HG03039 (cell line): ENCODE data around the gene CCL13.
"Not testable (repeated sequence)": the region's sequence is repeated elsewhere in the genome, so short reads cannot be mapped to it uniquely, and the experiment has no call there.

ENCODE experiments used
- ATAC-seq: cut with Tn5 transposase; IDR thresholded peaks from one replicate; pipeline ENCODE4 v1.9.1; 2021; ENCODE audit warnings: mild to moderate bottlenecking, moderate library complexity; ENCODE audit not compliant: unreplicated experiment

Gene CCL13

DNA sequence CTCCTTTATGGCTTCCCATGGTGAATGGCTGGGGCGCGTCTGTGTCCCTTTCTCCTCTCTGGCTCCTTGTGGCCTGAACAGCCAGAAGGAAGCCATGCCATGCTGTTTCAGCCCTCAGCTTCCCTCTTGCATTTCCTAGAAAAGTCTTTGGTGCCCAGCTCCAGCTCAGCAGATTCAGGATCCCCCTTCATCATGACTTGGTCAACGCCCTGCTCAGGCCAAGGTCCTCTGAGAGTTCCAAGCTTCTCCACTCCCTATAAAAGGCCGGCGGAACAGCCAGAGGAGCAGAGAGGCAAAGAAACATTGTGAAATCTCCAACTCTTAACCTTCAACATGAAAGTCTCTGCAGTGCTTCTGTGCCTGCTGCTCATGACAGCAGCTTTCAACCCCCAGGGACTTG lies at the start of gene CCL13:
Gene CCL13, plus strand, starts transcription at position 287 of the 400 bp plus-strand sequence. Its CDS starts 47 bp downstream, at position 334.
- ATAC-seq, result no peak

DNA sequence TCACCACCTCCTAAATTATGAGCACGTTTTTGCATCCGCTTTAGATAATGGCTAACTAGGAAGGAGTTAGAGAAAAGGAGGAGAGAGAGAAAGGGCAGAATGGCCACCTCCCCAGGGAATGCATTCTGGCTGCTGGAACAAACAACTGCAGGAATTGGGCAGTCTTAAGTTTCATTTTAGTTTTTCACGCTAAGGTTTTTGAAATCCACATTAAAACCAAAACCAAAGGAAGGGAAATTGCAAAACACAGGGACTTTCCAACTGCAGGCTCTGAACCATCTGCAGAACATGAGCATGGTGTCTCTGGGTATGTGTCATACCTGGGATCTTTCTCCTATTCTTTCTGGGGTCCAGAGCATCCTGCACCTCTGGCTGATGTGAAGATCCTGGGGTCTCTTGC lies 49.2 kb upstream of the CCL13 start:
- ATAC-seq, result no peak

- ATAC-seq, result no peak
Measured at GRCh38 chr17:34308371-34308770, 47.9 kb upstream of the CCL13 start.

GRCh38 chr17:34311291-34311690 lies 45.0 kb upstream of the CCL13 start:
- ATAC-seq, result no peak

DNA sequence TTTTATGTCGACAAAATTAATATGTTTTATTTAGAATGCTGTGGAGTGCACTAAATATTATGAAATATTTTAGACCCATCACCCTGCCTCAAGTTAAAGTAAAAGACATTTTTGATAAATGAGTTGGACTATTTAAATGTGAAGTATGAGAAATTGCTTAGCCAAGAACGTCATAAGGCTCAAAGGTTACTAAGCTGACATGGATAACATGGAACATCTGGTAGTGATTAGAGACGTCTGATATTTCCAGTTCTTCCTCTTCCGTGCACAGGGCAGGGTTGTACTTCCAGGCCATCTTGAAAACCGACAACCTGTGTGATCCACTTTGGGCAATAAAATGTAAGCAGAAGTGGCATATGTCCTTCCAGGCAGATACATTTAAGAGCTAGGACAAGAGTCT lies 44.2 kb upstream of the CCL13 start:
- ATAC-seq, result no peak

DNA sequence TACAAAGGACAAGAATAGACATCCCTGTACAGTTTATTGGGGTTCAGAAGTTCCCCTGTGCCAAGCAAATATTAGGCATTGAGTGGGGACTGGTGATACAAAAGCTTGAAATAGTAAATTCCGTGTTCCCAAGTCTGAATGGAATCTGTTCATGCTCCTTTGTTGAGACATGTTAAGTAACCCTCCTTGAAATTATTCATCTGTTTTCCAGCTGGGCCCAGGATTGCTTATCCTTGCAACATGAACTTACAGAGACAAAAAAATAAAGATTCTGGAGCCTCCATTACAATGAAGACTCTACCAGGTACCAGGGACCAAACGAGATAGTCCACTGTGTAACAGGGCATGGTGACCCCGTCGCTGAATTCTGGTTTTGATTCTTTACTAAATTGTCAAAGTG lies 43.1 kb upstream of the CCL13 start:
- no peak for ATAC-seq

- no peak for ATAC-seq
Measured at GRCh38 chr17:34314279-34314678, 42.0 kb upstream of the CCL13 start.

GRCh38 chr17:34318474-34318873 lies 37.8 kb upstream of the CCL13 start:
- no peak for ATAC-seq

DNA sequence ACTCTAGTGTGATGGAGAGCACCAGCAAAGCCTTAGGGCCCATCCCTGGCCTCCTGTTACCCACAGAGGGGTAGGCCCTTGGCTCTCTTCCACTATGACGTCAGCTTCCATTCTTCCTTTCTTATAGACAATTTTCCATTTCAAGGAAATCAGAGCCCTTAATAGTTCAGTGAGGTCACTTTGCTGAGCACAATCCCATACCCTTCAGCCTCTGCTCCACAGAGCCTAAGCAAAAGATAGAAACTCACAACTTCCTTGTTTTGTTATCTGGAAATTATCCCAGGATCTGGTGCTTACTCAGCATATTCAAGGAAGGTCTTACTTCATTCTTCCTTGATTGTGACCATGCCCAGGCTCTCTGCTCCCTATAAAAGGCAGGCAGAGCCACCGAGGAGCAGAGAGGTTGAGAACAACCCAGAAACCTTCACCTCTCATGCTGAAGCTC lies 37.2 kb upstream of the CCL13 start, which contains the start of gene CCL8:
Gene CCL8, plus strand, starts transcription at position 397 of the 445 bp plus-strand sequence. CDS start 67 bp downstream, outside the sequence.
- no peak for ATAC-seq

GRCh38 chr17:34321964-34322363 lies 34.3 kb upstream of the CCL13 start:
- ATAC-seq, result no peak

- ATAC-seq, result not testable (repeated sequence)
Measured at GRCh38 chr17:34327580-34327979, 28.7 kb upstream of the CCL13 start.

GRCh38 chr17:34337701-34338100 lies 18.6 kb upstream of the CCL13 start:
- no peak for ATAC-seq

DNA sequence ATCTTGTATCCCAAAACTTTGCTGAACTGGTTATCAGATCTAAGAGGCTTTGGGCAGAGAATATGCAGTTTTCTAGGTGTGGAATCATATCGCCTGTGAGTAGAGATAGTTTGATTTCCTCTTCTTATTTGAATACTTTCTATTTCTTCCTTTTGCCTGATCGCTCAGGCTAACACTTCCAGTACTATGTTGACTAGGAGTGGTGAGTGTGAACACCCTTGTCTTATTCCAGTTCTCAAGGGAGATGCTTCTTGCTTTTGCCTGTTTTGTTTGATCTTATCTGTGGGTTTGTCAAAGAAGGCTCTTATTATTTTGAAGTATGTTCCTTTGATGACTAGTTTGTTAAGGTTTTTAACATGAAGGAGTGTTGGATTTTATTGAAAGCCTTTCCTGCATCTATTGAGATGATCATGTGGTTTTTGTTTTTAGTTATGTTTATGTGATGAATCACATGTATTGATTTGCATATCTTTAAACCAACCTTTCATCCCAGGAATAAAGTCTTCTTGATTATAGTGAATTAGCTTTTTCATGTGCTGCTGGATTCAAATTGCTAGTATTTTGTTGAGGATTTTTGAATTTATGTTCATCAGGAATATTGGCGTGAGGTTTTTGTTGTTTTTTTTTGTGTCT lies 17.0 kb upstream of the CCL13 start:
- no peak for ATAC-seq

- ATAC-seq, result no peak
Measured at GRCh38 chr17:34341916-34342315, 14.4 kb upstream of the CCL13 start.

- ATAC-seq, result no peak
Measured at GRCh38 chr17:34347063-34347462, 9.2 kb upstream of the CCL13 start.

GRCh38 chr17:34349751-34350150 lies 6.5 kb upstream of the CCL13 start:
- no peak for ATAC-seq

DNA sequence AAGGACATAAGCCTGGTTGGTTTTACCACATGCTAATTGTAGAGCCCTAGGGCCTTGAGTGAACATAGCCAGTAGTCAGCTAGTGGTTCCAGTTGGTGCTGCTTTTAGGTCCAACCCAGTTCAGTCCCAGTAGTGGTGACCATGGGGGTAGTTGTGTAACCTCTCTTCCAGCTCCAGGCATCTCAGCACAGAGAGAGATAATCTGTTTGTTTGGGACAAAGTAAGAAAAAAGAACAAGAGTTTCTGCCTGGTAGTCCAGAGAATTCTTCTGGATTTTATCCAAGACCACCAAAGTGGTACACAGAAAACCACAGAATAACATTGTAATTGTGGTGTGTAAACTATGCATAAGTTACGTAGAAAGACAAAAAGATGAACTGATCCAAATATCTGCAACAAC lies 5.2 kb upstream of the CCL13 start:
- ATAC-seq, result no peak

DNA sequence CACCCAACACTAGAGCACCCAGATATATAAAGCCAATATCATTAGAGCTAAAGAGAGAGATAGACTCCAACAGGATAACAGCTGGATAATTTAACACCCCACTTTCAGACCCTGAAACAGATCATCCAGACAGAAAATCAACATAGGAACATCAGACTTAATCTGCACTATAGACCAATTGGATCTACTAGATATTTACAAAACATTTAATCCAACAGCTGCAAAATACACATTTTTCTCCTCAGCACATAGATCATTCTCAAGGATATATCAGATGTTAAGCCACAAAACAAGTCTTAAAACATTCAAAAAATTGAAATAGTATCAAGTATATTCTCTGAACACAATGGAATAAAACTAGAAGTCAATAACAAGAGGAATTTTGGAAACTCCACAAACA lies 4.1 kb upstream of the CCL13 start:
- ATAC-seq, result no peak

- no peak for ATAC-seq
Measured at GRCh38 chr17:34354637-34355036, 1.6 kb upstream of the CCL13 start.

- no peak for ATAC-seq
Measured at GRCh38 chr17:34357398-34357797, 1.1 kb downstream of the CCL13 start.

DNA sequence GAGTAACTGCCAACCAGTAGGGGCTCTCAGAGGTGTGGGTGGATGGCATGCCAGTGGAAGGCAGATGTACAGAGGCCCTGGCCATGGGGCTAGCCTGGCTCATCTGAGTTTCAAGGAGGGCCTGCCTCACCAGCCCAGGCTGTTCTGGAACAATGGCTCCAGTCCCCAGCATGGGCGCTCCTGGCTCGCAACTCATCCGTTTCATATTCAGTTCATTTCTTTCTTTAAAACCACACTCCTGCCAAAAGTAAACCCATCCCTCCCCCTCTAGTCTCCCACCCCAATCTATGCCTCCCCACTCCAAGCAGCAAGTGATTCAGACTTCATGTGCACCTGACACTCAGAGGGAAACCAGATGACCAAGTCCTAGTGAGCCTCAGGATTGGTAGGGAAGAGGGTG lies 2.4 kb downstream of the CCL13 start:
- no peak for ATAC-seq

- ATAC-seq, result no peak
Measured at GRCh38 chr17:34360601-34361270, 4.5 kb downstream of the CCL13 start.
